COR-L47 (cell line): Measurements from ENCODE around the gene MOB3B.
"Not testable (repeated sequence)": the region's sequence is repeated elsewhere in the genome, so short reads cannot be mapped to it uniquely, and the experiment has no call there.

Experiments
- DNase-seq: peaks from one replicate; lab custom pipeline; 2025; lab: John Stamatoyannopoulos, UW

MOB3B gene

GRCh38 chr9:27475057-27475595, 54.5 kb downstream of the MOB3B start:
- DNase-seq: no peak

- no peak for DNase-seq
These were observed 55.3 kb downstream of the MOB3B start for GRCh38 chr9:27474305-27474704.

DNA sequence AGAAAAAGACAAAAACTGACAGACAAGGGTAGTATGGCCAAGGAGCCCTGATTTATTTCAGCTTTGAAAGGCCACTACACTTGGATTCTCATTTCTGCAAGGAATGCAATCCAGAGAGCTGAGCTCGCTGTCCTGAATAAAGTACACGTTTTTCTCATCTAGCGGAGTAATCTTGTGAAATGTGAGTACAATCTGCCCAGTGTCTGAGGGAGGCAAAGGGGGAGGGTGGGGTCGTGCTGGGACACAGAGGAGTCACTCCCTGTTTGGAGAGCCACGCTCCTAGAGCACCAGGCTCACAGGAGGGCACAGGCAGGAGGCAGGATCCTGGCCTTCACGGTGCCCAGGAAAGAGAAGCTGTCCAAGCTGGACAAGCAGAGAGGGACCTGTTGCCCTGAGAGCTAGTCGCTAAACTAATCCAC, 56.5 kb downstream of the MOB3B start:
- DNase-seq: no peak

- no peak for DNase-seq
These were observed 57.4 kb downstream of the MOB3B start for GRCh38 chr9:27472195-27472594.

DNA sequence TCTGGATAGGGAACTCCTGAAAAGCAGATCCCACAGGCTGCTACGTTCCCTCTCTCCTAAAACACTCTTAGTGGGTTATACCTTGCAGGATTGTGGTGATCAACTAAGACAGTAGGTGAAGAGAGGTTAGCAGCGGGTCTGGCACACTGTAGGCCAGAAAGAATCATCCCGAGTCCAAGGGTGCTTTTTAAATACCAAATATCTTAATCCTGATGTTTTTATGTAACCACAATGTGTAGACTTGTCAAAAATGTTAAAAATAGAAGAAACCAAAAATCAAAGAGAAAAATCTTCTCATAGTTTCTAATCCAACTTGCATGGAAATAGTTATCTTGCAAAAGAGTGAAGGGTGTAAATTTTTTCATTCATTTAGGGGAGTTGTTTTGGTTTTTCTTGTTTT, 57.8 kb downstream of the MOB3B start:
- no peak for DNase-seq

- DNase-seq: no peak
These were observed 58.2 kb downstream of the MOB3B start for GRCh38 chr9:27471366-27471765.

- no peak for DNase-seq
These were observed 59.2 kb downstream of the MOB3B start for GRCh38 chr9:27470291-27470856.

GRCh38 chr9:27469550-27469949, 60.1 kb downstream of the MOB3B start:
- no peak for DNase-seq

GRCh38 chr9:27468462-27469110, 61.0 kb downstream of the MOB3B start:
- DNase-seq: no peak

GRCh38 chr9:27468000-27468399, 61.6 kb downstream of the MOB3B start:
- no peak for DNase-seq

DNA sequence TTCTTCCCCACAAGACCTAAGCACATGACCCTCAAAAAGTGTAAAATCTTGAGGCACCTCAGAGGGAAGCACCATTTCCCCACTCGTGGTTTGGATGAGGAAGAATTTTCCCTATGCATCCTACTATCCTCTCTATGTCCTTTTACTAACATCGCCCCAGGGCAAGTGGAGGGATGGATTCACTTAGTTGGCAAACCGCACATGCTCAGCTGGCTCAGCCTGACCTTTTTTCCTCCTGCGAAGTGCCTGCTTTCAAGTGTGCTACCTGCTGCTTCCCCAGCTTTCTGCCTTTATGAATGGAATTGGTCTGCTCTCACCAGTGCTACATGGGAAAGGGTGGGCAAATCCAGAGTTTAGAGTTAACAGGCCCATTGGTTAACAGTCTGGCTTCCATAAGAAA, 62.1 kb downstream of the MOB3B start:
- DNase-seq: no peak

- not testable (repeated sequence) for DNase-seq
These were observed 63.1 kb downstream of the MOB3B start for GRCh38 chr9:27466516-27466915.

DNA sequence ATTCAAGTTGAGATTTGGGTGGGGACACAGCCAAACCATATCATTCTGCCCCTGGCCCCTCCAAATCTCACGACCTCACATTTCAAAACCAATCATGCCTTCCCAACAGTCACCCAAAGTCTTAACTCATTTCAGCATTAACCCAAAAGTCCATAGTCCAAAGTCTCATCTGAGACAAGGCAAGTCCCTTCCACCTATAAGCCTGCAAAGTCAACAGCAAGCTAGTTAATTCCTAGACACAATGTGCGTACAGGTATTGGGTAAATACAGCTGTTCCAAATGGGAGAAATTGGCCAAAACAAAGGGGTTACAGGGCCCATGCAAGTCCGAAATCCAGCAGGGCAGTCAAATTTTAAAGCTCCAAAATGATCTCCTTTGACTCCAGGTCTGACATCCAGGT, 64.7 kb downstream of the MOB3B start:
- DNase-seq: not testable (repeated sequence)

GRCh38 chr9:27462846-27463245, 66.8 kb downstream of the MOB3B start:
- DNase-seq: no peak

DNA sequence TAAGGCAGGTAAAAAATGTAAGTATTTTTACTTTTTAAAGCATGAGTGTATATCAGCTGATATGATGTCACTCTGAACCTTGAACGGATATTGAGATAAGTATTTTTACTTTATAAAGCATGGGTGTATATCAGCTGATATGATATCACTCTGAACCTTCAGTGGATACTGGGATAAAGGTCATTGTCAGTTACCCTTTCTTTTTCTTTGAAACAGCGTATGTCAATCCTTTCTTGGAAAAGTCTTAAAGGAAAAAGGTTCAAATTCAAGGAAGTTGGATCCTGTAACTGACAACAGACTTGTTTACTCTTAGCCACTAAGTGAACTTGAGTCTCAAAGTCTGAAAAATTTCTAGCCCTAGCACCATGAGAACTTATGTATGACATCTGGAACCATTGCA, 67.2 kb downstream of the MOB3B start:
- DNase-seq: no peak

- no peak for DNase-seq
These were observed 69.2 kb downstream of the MOB3B start for GRCh38 chr9:27460226-27461023.

DNA sequence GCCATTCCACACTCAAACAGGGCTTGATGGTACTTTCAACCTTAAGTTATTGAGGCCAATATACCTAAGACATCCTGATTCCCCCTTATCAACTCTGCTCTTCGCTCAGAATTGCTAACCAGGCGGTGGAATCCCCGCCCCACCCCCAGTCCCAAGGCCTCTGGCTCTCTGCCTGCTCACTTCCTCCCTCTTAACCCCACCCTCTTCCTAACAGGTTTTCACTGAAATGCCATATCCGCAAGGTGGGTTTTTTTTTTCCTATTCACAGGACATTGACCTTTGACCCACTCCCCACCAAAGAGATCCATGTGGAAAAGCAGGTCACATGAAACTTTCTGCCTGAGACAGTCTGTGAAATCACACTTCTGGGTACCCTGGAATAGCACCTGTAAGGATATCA, 72.2 kb downstream of the MOB3B start:
- no peak for DNase-seq

DNA sequence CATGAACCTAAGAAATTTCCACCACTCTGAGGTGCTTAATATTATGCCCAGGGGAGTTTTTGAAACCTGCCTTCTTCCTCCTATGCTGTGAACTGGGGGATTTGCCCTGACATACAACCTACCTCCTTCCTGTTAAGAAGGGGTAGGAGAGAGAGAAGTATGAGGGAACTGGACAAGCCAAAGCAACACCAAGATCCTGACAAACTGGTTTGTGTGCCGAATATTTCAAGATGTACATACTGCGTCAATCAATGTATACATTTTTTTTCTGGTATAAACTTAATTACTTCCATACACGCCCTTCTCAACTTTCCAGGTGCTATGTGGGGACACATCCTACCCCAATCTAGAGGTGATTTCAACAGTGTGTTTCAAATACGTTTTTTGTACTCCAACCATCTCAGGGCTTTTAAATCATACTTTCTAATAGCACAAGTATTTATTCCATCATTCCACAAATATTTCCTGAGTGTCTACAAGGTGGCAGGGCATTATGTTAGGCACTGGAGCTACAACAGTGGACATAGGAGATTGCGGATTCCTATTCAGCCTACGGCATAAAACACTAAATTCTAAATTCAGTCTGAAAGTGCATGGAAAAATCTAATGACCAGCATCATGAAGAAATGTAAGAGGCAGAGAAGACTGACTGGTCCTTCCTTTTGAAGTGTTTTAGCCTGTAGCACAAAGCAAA, 75.6 kb downstream of the MOB3B start:
- DNase-seq: no peak

- no peak for DNase-seq
These were observed 78.3 kb downstream of the MOB3B start for GRCh38 chr9:27451207-27451797.

- no peak for DNase-seq
These were observed 78.9 kb downstream of the MOB3B start for GRCh38 chr9:27450752-27451151.

DNA sequence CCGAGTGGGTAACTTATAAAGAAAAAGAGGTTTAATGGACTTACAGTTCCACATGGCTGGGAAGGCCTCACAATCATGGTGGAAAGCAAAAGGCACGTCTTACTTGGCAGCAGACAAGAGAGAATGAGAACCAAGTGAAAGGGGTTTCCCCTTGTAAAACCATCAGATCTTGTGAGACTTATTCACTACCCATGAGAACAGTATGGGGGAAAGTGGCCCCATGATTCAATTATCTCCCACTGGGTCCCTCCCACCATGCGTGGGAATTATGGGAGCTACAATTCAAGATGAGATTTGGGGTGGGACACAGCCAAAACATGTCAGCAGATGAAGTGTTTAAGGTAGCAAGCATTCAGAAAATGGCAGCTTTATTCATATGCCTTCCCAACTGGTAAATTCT, 81.3 kb downstream of the MOB3B start:
- not testable (repeated sequence) for DNase-seq
